Parathyroid adenoma (tissue), 2 donors: ENCODE results near the gene CCL15.

Experiments
- H2AFZ ChIP-seq: fragments of 300-600 bp; sonication (generic); one replicate; pipeline ENCODE4 v1.7.0; 2017; ENCODE audit warnings: antibody characterized with exemption, mild to moderate bottlenecking
- H3K27ac ChIP-seq: fragments of 300-600 bp; sonication (generic); one replicate; pipeline ENCODE4 v1.7.0; 2017
- H3K27me3 ChIP-seq: fragments of 300-600 bp; sonication (generic); one replicate; pipeline ENCODE4 v1.7.0; 2017; ENCODE audit warnings: low read length; ENCODE audit not compliant: control insufficient read depth, insufficient read depth
- H3K36me3 ChIP-seq: fragments of 300-600 bp; sonication (generic); one replicate; pipeline ENCODE4 v1.7.0; 2017; ENCODE audit warnings: low read length; ENCODE audit not compliant: control insufficient read depth, insufficient read depth
- H3K4me1 ChIP-seq: fragments of 300-600 bp; sonication (generic); one replicate; pipeline ENCODE4 v1.7.0; 2017; ENCODE audit warnings: control low read depth
- H3K4me2 ChIP-seq: fragments of 300-600 bp; sonication (generic); one replicate; pipeline ENCODE4 v1.7.0; 2017; ENCODE audit warnings: low read length
- H3K4me3 ChIP-seq: fragments of 300-600 bp; sonication (generic); one replicate; pipeline ENCODE4 v1.7.0; 2017; ENCODE audit warnings: low read depth, low read length
- H3K79me2 ChIP-seq: fragments of 300-600 bp; sonication (generic); one replicate; pipeline ENCODE4 v1.7.0; 2017; ENCODE audit warnings: control low read depth
- H3K9ac ChIP-seq: fragments of 300-600 bp; sonication (generic); one replicate; pipeline ENCODE4 v1.7.0; 2017; ENCODE audit warnings: mild to moderate bottlenecking
- H3K9me3 ChIP-seq: fragments of 300-600 bp; sonication (generic); one replicate; pipeline ENCODE4 v1.7.0; 2017; ENCODE audit warnings: low read length; ENCODE audit not compliant: control insufficient read depth
- CTCF ChIP-seq: fragments of 300-600 bp; sonication (generic); IDR thresholded peaks from one replicate; pipeline ENCODE4 v1.7.0; 2017; ENCODE audit warnings: antibody characterized with exemption, mild to moderate bottlenecking
- donor health status: primary hyperparathyroidism.

CCL15 gene

GRCh38 chr17:35977509-35977908, 23.8 kb downstream of the CCL15 start:
- Histone ChIP-seq H3K27me3 (no peaks in the 10 kb centered on the region), H3K27ac (no peak overlapping the region), H3K4me1 (peaks cover 2% of the 10 kb centered on the region), H2AFZ (no peak overlapping the region), H3K9me3 (no peaks in the 10 kb centered on the region), H3K4me3 (no peak overlapping the region), H3K36me3 (no peaks in the 10 kb centered on the region), H3K4me2 (no peak overlapping the region), H3K9ac (no peak overlapping the region), H3K79me2 (no peaks in the 10 kb centered on the region)
- TF ChIP-seq CTCF, result no peak

- Histone ChIP-seq H3K9ac (no peak overlapping the region), H3K9me3 (no peaks in the 10 kb centered on the region), H2AFZ (no peak overlapping the region), H3K27ac (no peak overlapping the region), H3K27me3 (no peaks in the 10 kb centered on the region), H3K4me2 (no peak overlapping the region), H3K4me1 (peaks cover 2% of the 10 kb centered on the region), H3K79me2 (no peaks in the 10 kb centered on the region), H3K4me3 (no peak overlapping the region), H3K36me3 (no peaks in the 10 kb centered on the region)
- TF ChIP-seq CTCF, result no peak
These were observed 27.8 kb downstream of the CCL15 start for GRCh38 chr17:35973333-35974260.

- no peaks in the 10 kb centered on the region for H3K27me3 ChIP-seq
These were observed 28.4 kb downstream of the CCL15 start for GRCh38 chr17:35972945-35973332.

GRCh38 chr17:35972535-35972934, 28.8 kb downstream of the CCL15 start:
- Histone ChIP-seq H3K4me3 (no peak overlapping the region), H3K9me3 (no peaks in the 10 kb centered on the region), H2AFZ (no peak overlapping the region), H3K27ac (peak overlapping the region; percentile 8), H3K36me3 (no peaks in the 10 kb centered on the region), H3K27me3 (no peaks in the 10 kb centered on the region), H3K9ac (no peak overlapping the region), H3K4me2 (no peak overlapping the region), H3K4me1 (peaks cover 2% of the 10 kb centered on the region), H3K79me2 (no peaks in the 10 kb centered on the region)
- no peak for TF ChIP-seq CTCF

More at GRCh38 chr17:35972945-35973332, 28.4 kb downstream of the CCL15 start:
- no peak overlapping the region for H3K9ac ChIP-seq
- no peak overlapping the region for H3K4me3 ChIP-seq
- H3K4me1 ChIP-seq, result peaks cover 2% of the 10 kb centered on the region
- H3K79me2 ChIP-seq, result no peaks in the 10 kb centered on the region
- H3K9me3 ChIP-seq, result no peaks in the 10 kb centered on the region
- no peak for TF ChIP-seq CTCF
- H2AFZ ChIP-seq, result no peak overlapping the region
- peak overlapping the region; percentile 8 for H3K27ac ChIP-seq
- H3K4me2 ChIP-seq, result no peak overlapping the region
- no peaks in the 10 kb centered on the region for H3K36me3 ChIP-seq

GRCh38 chr17:35972066-35972465, 29.3 kb downstream of the CCL15 start:
- Histone ChIP-seq H3K4me1 (peaks cover 2% of the 10 kb centered on the region), H3K36me3 (no peaks in the 10 kb centered on the region), H3K79me2 (no peaks in the 10 kb centered on the region), H2AFZ (no peak overlapping the region), H3K27me3 (no peaks in the 10 kb centered on the region), H3K4me2 (no peak overlapping the region), H3K9me3 (no peaks in the 10 kb centered on the region), H3K4me3 (no peak overlapping the region), H3K27ac (no peak overlapping the region), H3K9ac (no peak overlapping the region)
- no peak for TF ChIP-seq CTCF
